Ammon's horn (tissue), 1 donor: ENCODE data around the gene TPH2.

Source experiments
- DNase-seq: peaks from one replicate; pipeline ENCODE4 v3.0.0-alpha.2; 2016; ENCODE audit warnings: low spot score

Gene TPH2

GRCh38 chr12:72035625-72036024 lies 97.0 kb downstream of the TPH2 start:
- DNase-seq, result no peak

DNA sequence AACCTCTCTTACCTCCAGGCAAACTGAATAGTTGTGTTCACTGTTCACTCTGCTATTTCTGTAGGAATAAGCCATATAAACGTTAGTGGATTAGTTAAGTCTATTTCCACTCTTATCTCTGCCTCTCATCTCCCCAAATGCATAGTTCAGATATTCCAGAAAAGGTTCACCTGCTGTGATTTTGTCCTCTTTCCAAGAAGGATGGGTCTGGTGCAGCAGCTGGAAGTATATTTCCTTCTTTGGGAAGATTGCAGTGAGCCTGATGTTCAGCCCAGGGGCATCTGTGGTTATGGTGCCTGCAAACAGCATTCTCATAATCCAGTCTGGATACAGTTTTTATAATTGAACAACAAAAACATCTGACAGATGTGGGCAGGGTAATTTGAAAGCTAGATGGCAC lies 97.7 kb downstream of the TPH2 start:
- DNase-seq, result no peak

- DNase-seq, result no peak
Measured at GRCh38 chr12:72037006-72037795, 98.6 kb downstream of the TPH2 start.

- no peak for DNase-seq
Measured at GRCh38 chr12:72041811-72042210, 103.2 kb downstream of the TPH2 start.

- DNase-seq, result no peak
Measured at GRCh38 chr12:72053604-72054003, 115.0 kb downstream of the TPH2 start.

DNA sequence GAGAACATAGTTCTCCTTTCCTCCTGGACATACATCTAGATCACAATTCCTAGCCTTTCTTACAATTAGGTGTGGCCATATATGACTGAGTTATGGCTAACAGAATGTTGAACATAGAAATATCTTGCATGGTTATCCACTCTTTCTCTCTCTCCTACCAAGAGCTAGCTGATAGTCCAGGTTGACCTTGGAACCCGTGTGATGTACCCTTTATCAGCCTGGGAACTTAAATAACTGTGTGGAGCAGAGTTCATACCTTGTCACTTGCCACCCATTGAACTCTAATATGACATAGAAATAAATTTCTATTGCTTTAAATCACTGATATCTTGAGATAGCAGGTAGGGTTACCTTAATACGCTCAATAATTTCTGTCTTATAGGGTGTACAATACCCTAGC lies 115.9 kb downstream of the TPH2 start:
- DNase-seq, result no peak

DNA sequence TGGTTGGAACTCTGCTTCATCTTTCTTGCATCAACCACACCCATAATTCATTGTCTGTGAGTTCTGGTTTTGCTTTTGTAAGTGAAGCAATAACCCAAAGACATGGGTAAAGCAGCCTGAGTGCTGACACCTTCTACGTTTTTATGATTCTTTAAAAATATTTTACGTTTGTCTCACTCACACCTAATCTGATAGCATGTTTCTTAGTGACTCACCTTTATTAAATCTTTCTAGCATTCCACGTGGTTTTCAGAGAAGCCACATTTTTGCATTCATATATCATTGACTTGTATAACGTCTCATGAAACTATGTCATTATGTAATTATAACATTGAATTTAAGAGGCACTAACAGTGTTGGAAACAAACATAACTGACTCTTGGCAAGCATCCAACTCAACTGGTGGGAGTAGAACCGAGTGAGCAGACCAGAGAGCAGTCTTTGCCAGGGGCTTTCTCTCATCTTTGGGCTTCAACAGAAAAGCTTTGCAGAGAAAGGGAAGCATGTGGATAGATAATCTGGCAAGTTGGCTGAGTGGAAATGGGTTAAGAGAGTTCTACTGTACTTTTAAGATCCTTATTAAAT lies 118.8 kb downstream of the TPH2 start:
- no peak for DNase-seq

- DNase-seq, result no peak
Measured at GRCh38 chr12:72063073-72063472, 124.4 kb downstream of the TPH2 start.

GRCh38 chr12:72071030-72071429 lies 132.4 kb downstream of the TPH2 start:
- no peak for DNase-seq

DNA sequence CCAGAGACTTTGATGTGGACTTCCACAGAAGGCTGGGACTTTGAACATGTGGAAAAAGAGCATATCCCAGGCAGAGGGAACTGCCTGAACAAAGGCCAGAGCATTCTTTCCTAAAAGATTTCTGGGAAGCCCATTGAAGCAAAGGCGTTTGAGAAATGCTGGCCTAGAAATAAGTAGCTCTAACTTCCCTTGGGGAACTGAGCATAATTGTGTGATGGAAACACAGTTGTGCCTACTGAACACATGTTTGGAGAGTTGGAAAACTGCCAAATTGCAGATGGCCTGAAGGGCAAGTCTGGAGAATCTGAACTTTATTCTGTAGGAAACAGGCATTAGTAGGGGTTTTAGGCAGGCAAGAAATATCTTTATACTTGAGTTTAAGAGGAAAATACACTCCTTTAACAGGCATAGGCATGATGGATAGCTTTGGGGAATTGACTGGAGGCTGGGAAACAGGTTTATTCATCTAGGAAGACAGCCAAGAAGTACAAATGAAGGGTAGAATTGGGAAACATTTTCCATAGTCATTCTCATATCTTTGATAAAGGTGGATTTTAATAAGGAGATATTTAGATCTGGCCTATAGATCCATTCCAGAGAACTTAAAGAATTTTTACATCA lies 134.1 kb downstream of the TPH2 start:
- peak; percentile 12 for DNase-seq

- DNase-seq, result no peak
Measured at GRCh38 chr12:72074065-72074464, 135.4 kb downstream of the TPH2 start.

GRCh38 chr12:72074956-72075355 lies 136.3 kb downstream of the TPH2 start:
- no peak for DNase-seq

- no peak for DNase-seq
Measured at GRCh38 chr12:72075401-72075800, 136.8 kb downstream of the TPH2 start.

- DNase-seq, result no peak
Measured at GRCh38 chr12:72075891-72076557, 137.4 kb downstream of the TPH2 start.

- DNase-seq, result no peak
Measured at GRCh38 chr12:72076558-72076915, 137.9 kb downstream of the TPH2 start.

- DNase-seq, result no peak
Measured at GRCh38 chr12:72077111-72077820, 138.6 kb downstream of the TPH2 start.

DNA sequence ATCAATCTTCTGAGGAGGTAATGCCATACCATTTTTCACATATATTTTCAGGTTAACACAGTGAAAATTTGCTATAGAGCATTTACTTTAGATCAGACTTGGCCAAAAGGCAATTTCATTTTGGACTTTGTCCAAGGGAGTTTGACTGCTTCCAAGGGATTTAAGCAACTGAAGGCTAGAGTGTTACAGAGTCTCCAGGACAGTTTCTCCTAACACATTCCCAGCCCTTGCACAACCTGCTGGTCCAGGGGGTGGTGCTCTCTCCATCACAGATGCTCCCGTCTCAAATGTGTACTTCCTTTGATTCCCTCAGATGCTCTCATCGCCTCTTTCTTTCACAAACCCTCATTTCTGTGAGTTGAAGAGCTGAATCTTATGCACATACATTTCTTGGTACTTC lies 143.1 kb downstream of the TPH2 start:
- peak; percentile 35 for DNase-seq
